ENCODE measurements around the gene UBXN4. TPM values are rescaled to one million over a fixed set of nuclear protein-coding genes. Genes with fewer than 3 reads are reported as not detected.

The UBXN4 gene
- total RNA-seq, 1 experiment from 2014 or later, result 83.7 TPM

- H3K36me3 ChIP-seq (ENCODE audit: control insufficient read depth, insufficient read depth, low read length), result no peaks in the 10 kb centered on the region
- H3K4me3 ChIP-seq (ENCODE audit: low read depth in 2 of 2, low read length in 2 of 2), result no peak overlapping the region
- peak; percentile 42; the same call in 1 of the 2 replicates for ATAC-seq
- H3K27me3 ChIP-seq (ENCODE audit: control insufficient read depth, insufficient read depth, low read length), result no peaks in the 10 kb centered on the region
- intact Hi-C loops (cut with micrococcal nuclease; ENCODE audit: unreplicated experiment) (no loop called here), in situ Hi-C loops (cut with HindIII; ENCODE audit: low pct_unique_long_range_greater_than_20kb, low sequenced_read_pairs) (no loop called here)
- no peak for TF ChIP-seq REST (IDR thresholded peaks at IDR 0.05; ENCODE audit: insufficient read depth in 1 of 2, low read depth in 2 of 2, low read length in 1 of 2)
- TF ChIP-seq SIN3A (IDR thresholded peaks at IDR 0.05; ENCODE audit: borderline replicate concordance, insufficient read depth, low read depth, low read length), result no peak
- no peak for TF ChIP-seq TCF7L2 (IDR thresholded peaks at IDR 0.05; ENCODE audit: low read depth, low read length)
- TF ChIP-seq, protein P1, sequence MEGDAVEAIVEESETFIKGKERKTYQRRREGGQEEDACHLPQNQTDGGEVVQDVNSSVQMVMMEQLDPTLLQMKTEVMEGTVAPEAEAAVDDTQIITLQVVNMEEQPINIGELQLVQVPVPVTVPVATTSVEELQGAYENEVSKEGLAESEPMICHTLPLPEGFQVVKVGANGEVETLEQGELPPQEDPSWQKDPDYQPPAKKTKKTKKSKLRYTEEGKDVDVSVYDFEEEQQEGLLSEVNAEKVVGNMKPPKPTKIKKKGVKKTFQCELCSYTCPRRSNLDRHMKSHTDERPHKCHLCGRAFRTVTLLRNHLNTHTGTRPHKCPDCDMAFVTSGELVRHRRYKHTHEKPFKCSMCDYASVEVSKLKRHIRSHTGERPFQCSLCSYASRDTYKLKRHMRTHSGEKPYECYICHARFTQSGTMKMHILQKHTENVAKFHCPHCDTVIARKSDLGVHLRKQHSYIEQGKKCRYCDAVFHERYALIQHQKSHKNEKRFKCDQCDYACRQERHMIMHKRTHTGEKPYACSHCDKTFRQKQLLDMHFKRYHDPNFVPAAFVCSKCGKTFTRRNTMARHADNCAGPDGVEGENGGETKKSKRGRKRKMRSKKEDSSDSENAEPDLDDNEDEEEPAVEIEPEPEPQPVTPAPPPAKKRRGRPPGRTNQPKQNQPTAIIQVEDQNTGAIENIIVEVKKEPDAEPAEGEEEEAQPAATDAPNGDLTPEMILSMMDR (IDR thresholded peaks at IDR 0.05), result no peak
- TF ChIP-seq POLR2AphosphoS5 (IDR thresholded peaks at IDR 0.05; ENCODE audit: low read depth, low read length), result no peak
- no peak overlapping the region for H3K27ac ChIP-seq (ENCODE audit: low read length)
- H3K9me3 ChIP-seq (ENCODE audit: control insufficient read depth, insufficient read depth, low read depth, low read length), result no peaks in the 10 kb centered on the region
- POLR2A ChIA-PET, result no interaction called here
- CTCF ChIA-PET, result interaction anchor here (0.6 to 0.7 kb wide), 2 partner anchors 80 to 171 kb away, joined by 3 to 7 read pairs; no protein-coding TSS in a partner anchor
- no TSS peak for BruUV-seq (replicated peaks)
- no peak for DNase-seq (ENCODE audit: low read depth, low spot score)
- no peaks in the 10 kb centered on the region for H3K4me1 ChIP-seq (ENCODE audit: control insufficient read depth, insufficient read depth, low read length)
These were observed 83.5 kb downstream of the UBXN4 start for GRCh38 chr2:135825131-135825530.

DNA sequence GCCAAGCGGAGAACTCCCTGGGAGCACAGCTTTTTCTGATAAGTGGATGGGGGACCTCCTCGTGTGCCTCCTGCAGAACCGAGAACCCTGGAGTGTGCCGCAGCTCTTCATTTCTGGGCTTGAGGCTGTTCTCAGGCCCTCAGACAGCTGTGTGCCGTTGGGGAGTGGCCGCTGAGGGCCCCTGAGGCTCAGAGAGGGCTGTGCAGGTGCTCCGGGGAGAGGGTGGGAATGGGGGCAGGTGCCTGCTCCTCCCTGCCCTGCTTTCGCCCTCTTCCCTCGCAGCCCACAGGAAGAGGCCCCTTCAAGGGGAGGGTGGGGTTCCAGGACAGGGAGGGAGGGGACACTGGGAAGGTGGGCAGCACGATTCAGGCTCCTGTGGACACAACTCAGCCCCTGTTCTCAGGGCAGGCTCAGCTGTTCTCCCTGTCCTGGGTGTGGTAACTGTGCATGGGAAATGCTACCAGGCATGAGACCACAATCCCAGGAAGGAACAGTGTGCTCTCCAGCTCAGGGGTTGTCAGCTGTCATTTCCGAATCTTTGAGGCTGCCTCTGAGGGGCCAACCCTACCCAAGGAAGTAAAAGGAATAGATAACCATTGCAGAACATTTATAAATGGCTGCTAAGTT lies 84.0 kb downstream of the UBXN4 start:
- no peak for DNase-seq (ENCODE audit: low read depth, low spot score)
- H3K9me3 ChIP-seq (ENCODE audit: control insufficient read depth, insufficient read depth, low read depth, low read length), result no peaks in the 10 kb centered on the region
- no peaks in the 10 kb centered on the region for H3K4me1 ChIP-seq (ENCODE audit: control insufficient read depth, insufficient read depth, low read length)
- intact Hi-C loops (cut with micrococcal nuclease; ENCODE audit: unreplicated experiment), result no loop called here
- in situ Hi-C loops (cut with HindIII; ENCODE audit: low pct_unique_long_range_greater_than_20kb, low sequenced_read_pairs), result no loop called here
- BruUV-seq (replicated peaks), result no TSS peak
- ChIA-PET POLR2A (no interaction called here), CTCF (interaction anchor here (0.6 to 0.7 kb wide), 2 partner anchors 79 to 170 kb away, joined by 3 to 7 read pairs; no protein-coding TSS in a partner anchor)
- H3K27me3 ChIP-seq (ENCODE audit: control insufficient read depth, insufficient read depth, low read length), result no peaks in the 10 kb centered on the region
- peak; percentile 55 for ATAC-seq
- H3K4me3 ChIP-seq (ENCODE audit: low read depth in 2 of 2, low read length in 2 of 2), result no peak overlapping the region
- H3K36me3 ChIP-seq (ENCODE audit: control insufficient read depth, insufficient read depth, low read length), result no peaks in the 10 kb centered on the region
- H3K27ac ChIP-seq (ENCODE audit: low read length), result no peak overlapping the region
- TF ChIP-seq, protein P1 (IDR thresholded peaks at IDR 0.05), result no peak
- no peak for TF ChIP-seq SIN3A (IDR thresholded peaks at IDR 0.05; ENCODE audit: borderline replicate concordance, insufficient read depth, low read depth, low read length)

Measured in Panc1 (cell line).